Measurements from ENCODE around the gene APCDD1.

DNA sequence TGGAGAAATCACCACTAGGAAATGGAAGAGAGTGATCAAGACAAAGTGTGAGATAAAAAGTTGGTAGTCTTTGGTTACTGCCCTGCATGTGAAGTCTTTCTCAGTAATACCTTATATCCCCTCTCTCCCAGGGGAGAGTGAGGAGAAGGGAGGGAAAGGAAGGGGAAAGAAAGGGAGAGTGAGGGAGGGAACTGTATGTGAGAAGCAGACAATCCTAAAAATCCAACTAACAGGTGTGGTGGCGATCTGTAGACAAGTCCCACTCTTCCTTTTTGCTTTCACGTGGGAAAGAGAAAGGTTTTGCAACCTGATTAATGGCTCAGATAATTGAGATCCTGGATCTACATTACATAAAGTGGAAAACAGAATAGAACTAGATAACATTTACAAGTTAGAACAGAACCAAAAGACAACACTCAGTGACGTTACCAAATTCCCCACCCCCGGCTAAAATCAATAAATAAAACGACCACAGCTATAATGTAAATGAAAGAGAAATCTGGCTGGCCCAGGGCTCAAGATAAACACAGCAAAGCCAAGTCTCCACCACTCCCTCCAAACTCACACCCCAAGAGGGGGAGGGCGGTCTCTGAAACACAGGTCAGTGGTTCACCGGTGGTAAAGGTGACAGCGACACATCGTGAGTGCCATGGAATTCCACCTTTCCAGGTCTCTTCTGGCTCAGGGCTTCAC, 10.0 kb upstream of the APCDD1 start:
- no peak for TF ChIP-seq GATA2 (IDR thresholded peaks at IDR 0.05; ENCODE audit: low read depth, low read length)
- TF ChIP-seq GATA3 (IDR thresholded peaks at IDR 0.05; ENCODE audit: low read depth, low read length) = no peak

Measured in SH-SY5Y (cell line).